Caco-2 (cell line): ENCODE measurements around the gene PDCD1. TPM values are rescaled to one million over a fixed set of nuclear protein-coding genes. Genes with fewer than 3 reads are reported as not detected.

Experiments used
- BruUV-seq: library from RNA; stranded (reverse); fragments of 400-500 nt; replicated peaks from 2 replicates; lab custom pipeline; 2021; lab: Mats Ljungman, UMichigan
- CTCF ChIA-PET: fragments of 300-600 bp; sonication (Branson Sonifier 250); formaldehyde crosslinking; loops from one replicate; lab custom pipeline; 2022; ENCODE audit warnings: antibody characterized with exemption; lab: Charles Lee
- POLR2A ChIA-PET: fragments of 300-600 bp; sonication (Branson Sonifier 250); formaldehyde crosslinking; loops from one replicate; lab custom pipeline; 2022; ENCODE audit warnings: antibody characterized with exemption; lab: Charles Lee
- DNase-seq, 2 experiments: peaks; one replicate each; pipeline versions ENCODE4 v3.0.0 to v3.0.0-alpha.2; 2020 to 2022
- H3K27me3 ChIP-seq: replicated peaks from 2 replicates; pipeline ENCODE4 v1.6.0; 2011; ENCODE audit warnings: low read length; ENCODE audit not compliant: control insufficient read depth, insufficient read depth
- H3K36me3 ChIP-seq: 2 replicates; pipeline ENCODE4 v1.5.1; 2011; ENCODE audit warnings: low read length; ENCODE audit not compliant: control insufficient read depth, insufficient read depth
- H3K4me1 ChIP-seq: fragments of 250-450 bp; sonication (Bioruptor Pico); 2 replicates; pipeline ENCODE4 v1.5.1; 2020; ENCODE audit warnings: mild to moderate bottlenecking
- H3K4me3 ChIP-seq: 2 replicates; pipeline ENCODE4 v1.5.1; 2011; ENCODE audit warnings: low read depth, mild to moderate bottlenecking, control low read depth, low read length
- H3K9me3 ChIP-seq: fragments of 250-450 bp; sonication (Bioruptor Pico); 2 replicates; pipeline ENCODE4 v1.5.1; 2020; ENCODE audit warnings: mild to moderate bottlenecking, moderate library complexity
- H3K27ac Mint-ChIP-seq: one replicate; pipeline ENCODE4 v1.8.0; 2022; ENCODE audit warnings: mixed read lengths; ENCODE audit not compliant: unreplicated experiment
- H3K27me3 Mint-ChIP-seq: one replicate; pipeline ENCODE4 v1.8.0; 2022; ENCODE audit warnings: mixed read lengths; ENCODE audit not compliant: insufficient read depth, unreplicated experiment
- H3K36me3 Mint-ChIP-seq: one replicate; pipeline ENCODE4 v1.8.0; 2022; ENCODE audit warnings: mild to moderate bottlenecking, mixed read lengths; ENCODE audit not compliant: insufficient read depth, unreplicated experiment
- H3K4me1 Mint-ChIP-seq: one replicate; pipeline ENCODE4 v1.8.0; 2022; ENCODE audit warnings: low read depth, mixed read lengths; ENCODE audit not compliant: unreplicated experiment
- H3K4me3 Mint-ChIP-seq: one replicate; pipeline ENCODE4 v1.8.0; 2022; ENCODE audit warnings: mild to moderate bottlenecking, moderate library complexity, mixed read lengths; ENCODE audit not compliant: unreplicated experiment
- H3K9me3 Mint-ChIP-seq: one replicate; pipeline ENCODE4 v1.8.0; 2022; ENCODE audit warnings: mixed read lengths; ENCODE audit not compliant: unreplicated experiment
- CTCF ChIP-seq, 2 experiments: fragments of 200-600 bp in 1 of 2; IDR thresholded peaks; 1 replicate in 1 of 2; 2 replicates in 1 of 2; pipeline versions ENCODE4 v1.5.1 to v1.8.0; 2011 to 2022; ENCODE audit warnings: antibody characterized with exemption in 1 of 2, control low read depth in 1 of 2, inconsistent platforms in 1 of 2, low read depth in 1 of 2, low read length in 1 of 2, mild to moderate bottlenecking in 1 of 2, moderate library complexity in 1 of 2; ENCODE audit not compliant: insufficient read depth in 1 of 2, severe bottlenecking in 1 of 2, unreplicated experiment in 1 of 2
- intact Hi-C: fragments of 100-400 bp; cut with micrococcal nuclease; formaldehyde crosslinking; loops from one replicate; pipeline ENCODE4 v1.10.0; 2022; ENCODE audit not compliant: unreplicated experiment
- total RNA-seq: library from RNA; stranded (reverse); gene quantifications from 2 replicates; pipeline ENCODE4 v1.2.3, GENCODE V29; 2022

PDCD1 gene
- total RNA-seq, 1 experiment from 2014 or later: not detected

DNA sequence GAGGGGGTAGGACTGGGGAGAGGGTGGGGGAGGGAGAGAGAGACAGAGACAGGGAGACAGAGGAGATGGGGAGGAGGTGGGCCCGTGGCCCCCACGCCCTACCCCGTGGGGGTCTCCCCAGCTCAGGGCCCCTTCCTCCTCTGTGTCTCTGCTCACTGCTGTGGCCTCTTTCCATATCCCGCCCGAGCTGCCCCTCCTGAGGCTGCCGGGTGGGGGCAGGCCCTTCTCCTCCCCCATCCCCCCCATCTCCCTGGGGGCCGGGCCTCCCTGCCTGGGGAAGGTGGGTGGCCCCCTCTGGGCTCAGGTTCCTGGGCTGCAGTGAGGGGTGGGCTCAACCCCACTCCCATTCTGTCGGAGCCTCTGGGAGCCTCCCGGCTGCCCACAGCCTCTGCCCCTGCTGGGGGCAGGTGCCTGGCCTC lies 332 bp upstream of the PDCD1 start:
- H3K4me1 Mint-ChIP-seq: peaks cover under 1% of the 10 kb centered on the region
- no peaks in the 10 kb centered on the region for H3K4me1 ChIP-seq
- no peaks in the 10 kb centered on the region for H3K9me3 ChIP-seq
- H3K4me3 ChIP-seq: no peak overlapping the region
- POLR2A ChIA-PET: no interaction called here
- no peak overlapping the region for H3K27ac Mint-ChIP-seq
- no peak for TF ChIP-seq CTCF (IDR thresholded peaks at IDR 0.05; ENCODE audit: insufficient read depth in 1 of 2, low read depth in 1 of 2, low read length in 1 of 2, severe bottlenecking in 1 of 2, unreplicated experiment in 1 of 2)
- H3K9me3 Mint-ChIP-seq: peaks cover 4% of the 10 kb centered on the region
- no peaks in the 10 kb centered on the region for H3K36me3 ChIP-seq
- H3K27me3 Mint-ChIP-seq: no peaks in the 10 kb centered on the region
- H3K36me3 Mint-ChIP-seq: no peaks in the 10 kb centered on the region
- intact Hi-C loops: no loop called here
- no peaks in the 10 kb centered on the region for H3K27me3 ChIP-seq
- CTCF ChIA-PET: no interaction called here
- H3K4me3 Mint-ChIP-seq: no peak overlapping the region
- BruUV-seq: no TSS peak
- DNase-seq: no peak

- Histone ChIP-seq H3K4me1 (no peaks in the 10 kb centered on the region), H3K9me3 (no peaks in the 10 kb centered on the region), H3K4me3 (no peak overlapping the region), H3K36me3 (no peaks in the 10 kb centered on the region), H3K27me3 (no peaks in the 10 kb centered on the region)
- no peak overlapping the region for H3K27ac Mint-ChIP-seq
- H3K4me3 Mint-ChIP-seq: no peak overlapping the region
- BruUV-seq: no TSS peak
- no peaks in the 10 kb centered on the region for H3K27me3 Mint-ChIP-seq
- DNase-seq: no peak
- H3K36me3 Mint-ChIP-seq: no peaks in the 10 kb centered on the region
- ChIA-PET CTCF (no interaction called here), POLR2A (no interaction called here)
- intact Hi-C loops: no loop called here
- TF ChIP-seq CTCF (IDR thresholded peaks at IDR 0.05; ENCODE audit: insufficient read depth in 1 of 2, low read depth in 1 of 2, low read length in 1 of 2, severe bottlenecking in 1 of 2, unreplicated experiment in 1 of 2): no peak
- H3K4me1 Mint-ChIP-seq: no peaks in the 10 kb centered on the region
- no peaks in the 10 kb centered on the region for H3K9me3 Mint-ChIP-seq
Observed at GRCh38 chr2:241857572-241858121, 1.0 kb downstream of the PDCD1 start.

DNA sequence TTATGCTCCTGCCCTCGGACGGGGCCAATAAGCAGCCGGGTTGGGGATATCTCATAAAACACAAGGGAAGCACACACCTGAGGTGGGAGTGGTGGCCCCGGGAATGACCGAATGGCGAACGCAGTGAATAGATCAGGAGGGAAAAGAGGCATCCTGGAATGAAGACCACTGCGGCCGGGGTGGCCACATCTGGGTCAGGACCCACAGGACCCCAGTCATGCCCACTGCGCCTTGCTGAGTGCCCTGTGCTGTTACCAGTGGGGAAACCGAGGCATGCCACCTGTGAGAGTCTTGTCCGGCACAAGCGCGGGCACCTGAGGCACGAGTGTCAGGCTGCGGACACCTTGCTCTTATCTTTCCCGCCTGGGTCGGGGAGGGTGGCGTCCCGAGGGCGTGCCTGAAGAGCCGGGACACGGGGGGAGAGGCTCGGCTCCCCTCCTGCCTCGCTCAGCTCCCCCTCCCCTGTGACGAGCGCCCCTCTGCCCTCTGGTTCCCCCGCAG lies 1.6 kb downstream of the PDCD1 start:
- Mint-ChIP-seq H3K4me1 (no peaks in the 10 kb centered on the region), H3K9me3 (no peaks in the 10 kb centered on the region), H3K27me3 (no peaks in the 10 kb centered on the region), H3K27ac (no peak overlapping the region), H3K4me3 (no peak overlapping the region), H3K36me3 (no peaks in the 10 kb centered on the region)
- H3K9me3 ChIP-seq: no peaks in the 10 kb centered on the region
- no peak for DNase-seq
- POLR2A ChIA-PET: no interaction called here
- H3K36me3 ChIP-seq: no peaks in the 10 kb centered on the region
- H3K27me3 ChIP-seq: no peaks in the 10 kb centered on the region
- no peak overlapping the region for H3K4me3 ChIP-seq
- H3K4me1 ChIP-seq: no peaks in the 10 kb centered on the region
- no peak for TF ChIP-seq CTCF (IDR thresholded peaks at IDR 0.05; ENCODE audit: insufficient read depth in 1 of 2, low read depth in 1 of 2, low read length in 1 of 2, severe bottlenecking in 1 of 2, unreplicated experiment in 1 of 2)
- no TSS peak for BruUV-seq
- intact Hi-C loops: no loop called here
- CTCF ChIA-PET: no interaction called here
